ENCODE data around the gene PEAK3. TPM values are rescaled to one million over a fixed set of nuclear protein-coding genes. Genes with fewer than 3 reads are reported as not detected.

Gene PEAK3
- total RNA-seq, 4 donors from 2014 or later: 0.16 to 1.3 (median 0.27) TPM; not detected in 1

- WGBS, 2 donors (ENCODE audit: low coverage in 1 of 2): 20 to 70% methylated on average over 1 to 13 of the region's 41 CpGs
- Histone ChIP-seq H3K4me3 (peak overlapping the region in 1 of 2 donors; percentile 51), H3K9me3 (no peaks in the 10 kb centered on the region), H3K27me3 (no peaks in the 10 kb centered on the region), H3K27ac (peak overlapping the region in 3 of 4 donors; percentile 69 to 77 (median 69)), H3K4me1 (peaks cover 0 to 74% (median 42%) of the 10 kb centered on the region in 3 donors), H3K36me3 (peaks cover 0 to 32% of the 10 kb centered on the region in 2 donors)
- TF ChIP-seq POLR2AphosphoS5 (IDR thresholded peaks at IDR 0.05) (no peak), POLR2A (IDR thresholded peaks at IDR 0.05) (no peak), CTCF (IDR thresholded peaks at IDR 0.05) (no peak), EP300 (IDR thresholded peaks at IDR 0.05) (no peak)
- no peak for ATAC-seq
Measured at GRCh38 chr19:2240881-2241760, 40.9 kb downstream of the PEAK3 start.

DNA sequence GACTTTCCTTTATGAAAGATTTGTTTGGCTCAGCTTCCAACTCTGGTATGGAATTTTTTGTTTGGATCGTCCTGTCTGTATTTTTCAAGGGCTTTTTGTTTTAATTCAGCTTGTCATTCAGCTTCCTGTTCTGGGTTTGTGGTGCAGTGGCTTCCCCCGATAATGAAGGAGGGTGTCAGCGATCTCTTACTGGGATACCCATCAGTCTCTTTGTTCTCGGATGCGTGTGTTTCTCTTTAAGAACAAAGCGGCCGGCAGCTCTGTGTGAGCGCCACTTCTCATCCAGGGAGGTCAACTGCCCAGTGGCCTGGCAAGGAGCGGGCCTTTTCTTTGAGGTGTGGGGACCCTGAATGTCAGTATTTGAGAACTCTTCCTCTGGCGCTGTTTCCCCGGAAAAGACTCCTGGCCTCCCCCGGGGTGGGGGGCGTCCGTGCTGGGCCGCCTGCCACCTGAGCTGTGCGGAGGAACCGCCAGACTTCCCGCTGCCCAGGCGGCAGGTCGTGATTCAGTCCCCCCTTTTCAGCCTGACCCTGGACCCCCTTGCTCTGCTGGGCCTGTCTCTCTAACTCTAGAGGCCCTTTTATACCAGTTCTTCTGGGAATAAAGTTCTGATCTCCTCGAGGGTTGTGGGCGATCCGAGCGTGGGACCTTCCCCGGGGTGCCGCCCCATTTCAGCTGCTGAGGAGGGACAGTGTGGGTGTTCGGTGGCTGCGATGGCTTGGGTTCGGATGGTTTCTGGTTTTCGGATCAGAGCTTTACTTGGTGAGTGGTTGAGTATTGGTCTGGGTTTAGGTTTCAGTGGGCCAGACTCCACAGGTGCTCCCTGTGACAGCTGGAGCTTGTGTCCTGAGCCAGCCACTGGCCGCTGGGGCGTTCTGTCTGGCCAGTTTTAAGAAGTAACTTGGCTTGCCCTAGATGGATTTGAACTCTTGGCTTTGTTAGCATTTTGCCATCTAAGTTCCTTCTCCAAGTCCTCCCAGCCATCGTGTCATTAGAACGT is 41.9 kb downstream of the PEAK3 start:
- Histone ChIP-seq H3K4me1 (peaks cover 0 to 80% (median 45%) of the 10 kb centered on the region in 3 donors), H3K27me3 (no peaks in the 10 kb centered on the region), H3K4me3 (peak overlapping the region; percentile 32 to 51), H3K27ac (peak overlapping the region in 3 of 4 donors; percentile 69 to 77 (median 69)), H3K9me3 (no peaks in the 10 kb centered on the region), H3K36me3 (peaks cover 0 to 22% of the 10 kb centered on the region in 2 donors)
- WGBS, 2 donors (ENCODE audit: low coverage in 1 of 2): 0 to 12% methylated on average over 3 to 16 of the region's 34 CpGs
- no peak for TF ChIP-seq EP300 (IDR thresholded peaks at IDR 0.05)
- TF ChIP-seq CTCF (IDR thresholded peaks at IDR 0.05): no peak
- ATAC-seq: no peak

- peak overlapping the region in 2 of 4 donors; percentile 69 to 77 for H3K27ac ChIP-seq
- 57 to 73% methylated on average over 6 to 10 of the region's 10 CpGs for WGBS, 2 donors (ENCODE audit: low coverage in 1 of 2)
Measured at GRCh38 chr19:2239173-2239572, 42.8 kb downstream of the PEAK3 start.

DNA sequence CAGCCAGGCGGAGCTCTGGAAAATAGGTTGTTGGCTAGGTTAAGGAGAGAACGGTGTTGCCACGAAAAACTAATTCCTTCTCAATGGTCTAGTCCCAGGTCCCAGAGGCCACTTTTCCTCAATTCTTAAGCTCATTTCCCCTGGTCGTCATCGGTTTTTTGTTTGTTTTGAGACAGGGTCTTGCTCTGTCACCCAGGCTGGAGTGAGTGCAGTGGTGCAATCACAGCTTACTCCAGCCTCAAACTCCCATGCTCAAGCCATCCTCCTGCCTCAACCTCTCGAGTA is 44.2 kb downstream of the PEAK3 start:
- H3K4me3 ChIP-seq: peak overlapping the region in 1 of 2 donors; percentile 99
- H3K9me3 ChIP-seq: no peaks in the 10 kb centered on the region
- H3K27me3 ChIP-seq: no peaks in the 10 kb centered on the region
- H3K27ac ChIP-seq: peak overlapping the region in 3 of 4 donors; percentile 94 to 99 (median 98)
- TF ChIP-seq POLR2A (IDR thresholded peaks at IDR 0.05) (no peak), POLR2AphosphoS5 (IDR thresholded peaks at IDR 0.05) (no peak), CTCF (IDR thresholded peaks at IDR 0.05) (no peak), EP300 (IDR thresholded peaks at IDR 0.05) (no peak)
- H3K4me1 ChIP-seq: peaks cover 0 to 86% (median 52%) of the 10 kb centered on the region in 3 donors
- ATAC-seq: no peak
- H3K36me3 ChIP-seq: peaks cover 0 to 16% of the 10 kb centered on the region in 2 donors
- WGBS, 2 donors (ENCODE audit: low coverage in 1 of 2): 83 to 88% methylated on average over 3 to 5 of the region's 6 CpGs

More at GRCh38 chr19:2239173-2239572, 42.8 kb downstream of the PEAK3 start:
- no peak for TF ChIP-seq CTCF (IDR thresholded peaks at IDR 0.05)
- no peak for TF ChIP-seq POLR2AphosphoS5 (IDR thresholded peaks at IDR 0.05)
- no peak for TF ChIP-seq EP300 (IDR thresholded peaks at IDR 0.05)
- no peak for TF ChIP-seq POLR2A (IDR thresholded peaks at IDR 0.05)
- no peaks in the 10 kb centered on the region for H3K9me3 ChIP-seq
- H3K4me3 ChIP-seq: peak overlapping the region in 1 of 2 donors; percentile 51
- peaks cover 0 to 16% of the 10 kb centered on the region in 2 donors for H3K36me3 ChIP-seq
- no peaks in the 10 kb centered on the region for H3K27me3 ChIP-seq
- ATAC-seq: no peak
- H3K4me1 ChIP-seq: peaks cover 0 to 87% (median 52%) of the 10 kb centered on the region in 3 donors
